GM18505 (cell line): ENCODE data around the gene ZBTB44.
"Not testable (repeated sequence)": the region's sequence is repeated elsewhere in the genome, so short reads cannot be mapped to it uniquely, and the experiment has no call there.

Experiments
- ATAC-seq: cut with Tn5 transposase; IDR thresholded peaks from one replicate; pipeline ENCODE4 v1.9.1; 2021; ENCODE audit not compliant: unreplicated experiment
- POLR2A ChIP-seq: IDR thresholded peaks from 4 replicates; pipeline ENCODE4 v1.6.1; 2011; ENCODE audit warnings: borderline replicate concordance; ENCODE audit not compliant: insufficient read depth, insufficient read length; ENCODE audit errors: extremely low read depth

Gene ZBTB44

DNA sequence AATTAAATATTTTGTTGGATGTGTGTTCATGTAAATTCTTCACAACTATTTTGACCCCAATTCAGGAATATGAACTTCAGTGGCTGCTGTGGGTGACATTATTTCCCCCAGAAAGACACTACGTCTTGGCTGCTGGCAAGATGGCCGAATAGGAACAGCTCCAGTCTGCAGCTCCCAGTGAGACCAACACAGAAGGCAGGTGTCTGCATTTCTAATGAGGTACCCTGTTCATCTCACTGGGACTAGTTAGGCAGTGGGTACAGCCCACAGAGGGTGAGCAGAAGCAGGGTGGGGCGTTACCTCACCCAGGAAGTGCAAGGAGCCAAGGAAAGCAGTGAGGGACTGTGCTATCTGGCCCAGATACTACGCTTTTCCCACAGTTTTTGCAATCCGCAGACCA, 65.3 kb downstream of the ZBTB44 start:
- TF ChIP-seq POLR2A, result no peak
- no peak for ATAC-seq

DNA sequence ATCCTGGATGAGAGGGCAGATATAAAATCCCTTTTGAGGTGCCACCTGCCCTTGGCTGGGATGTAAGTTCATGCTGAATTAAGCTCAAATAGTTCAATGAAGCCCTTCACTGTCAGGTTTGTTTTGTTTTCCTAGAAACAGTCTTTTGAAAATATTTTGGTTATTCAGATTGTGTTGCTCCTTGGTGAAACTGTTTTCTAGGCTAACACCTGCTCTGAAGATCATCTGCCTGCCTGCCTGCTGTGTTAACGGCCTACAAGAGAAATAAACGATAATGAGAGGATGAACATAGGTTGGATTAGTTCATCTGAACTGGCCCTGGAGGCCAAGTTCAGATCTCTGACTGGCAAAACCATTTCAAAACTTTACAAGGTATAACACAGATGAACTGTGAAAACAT, 67.4 kb downstream of the ZBTB44 start:
- TF ChIP-seq POLR2A, result no peak
- ATAC-seq, result no peak

DNA sequence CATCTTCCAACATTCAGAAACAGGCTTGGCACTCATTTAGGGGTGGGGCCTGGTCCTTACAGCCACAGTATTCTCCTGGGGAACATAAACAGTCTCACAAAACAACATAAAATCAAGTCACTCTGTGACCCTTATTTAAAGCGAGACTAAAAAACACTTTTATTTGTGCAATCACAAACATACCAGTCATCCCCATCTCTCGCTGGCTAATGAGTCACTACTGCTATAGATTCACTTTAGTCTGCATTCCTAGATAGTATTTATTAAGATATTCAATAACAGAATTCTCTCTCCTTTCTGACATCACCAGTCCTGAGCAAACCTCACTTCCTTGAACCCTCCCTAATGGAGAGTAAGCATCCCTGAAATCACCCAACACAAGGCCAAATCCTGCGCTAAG, 68.0 kb downstream of the ZBTB44 start:
- no peak for TF ChIP-seq POLR2A
- no peak for ATAC-seq

DNA sequence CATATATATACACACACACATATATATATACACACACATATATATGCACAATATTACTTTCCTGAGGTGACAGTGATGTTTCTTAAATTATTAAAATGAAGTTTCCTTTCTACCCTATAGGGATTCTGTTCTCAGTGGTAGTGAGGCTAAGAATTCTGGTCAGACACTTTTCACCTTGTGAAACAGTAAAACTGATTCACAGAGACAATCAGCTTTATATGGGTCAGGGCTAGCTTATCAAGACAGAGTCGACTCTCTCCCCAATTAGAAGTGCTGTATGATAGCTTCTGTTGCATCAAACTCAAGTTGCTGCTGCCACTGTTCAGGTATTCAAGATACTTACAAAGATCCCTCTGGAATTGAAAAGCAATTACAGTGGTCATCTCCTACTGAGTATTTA, 68.4 kb downstream of the ZBTB44 start:
- ATAC-seq, result no peak
- no peak for TF ChIP-seq POLR2A

DNA sequence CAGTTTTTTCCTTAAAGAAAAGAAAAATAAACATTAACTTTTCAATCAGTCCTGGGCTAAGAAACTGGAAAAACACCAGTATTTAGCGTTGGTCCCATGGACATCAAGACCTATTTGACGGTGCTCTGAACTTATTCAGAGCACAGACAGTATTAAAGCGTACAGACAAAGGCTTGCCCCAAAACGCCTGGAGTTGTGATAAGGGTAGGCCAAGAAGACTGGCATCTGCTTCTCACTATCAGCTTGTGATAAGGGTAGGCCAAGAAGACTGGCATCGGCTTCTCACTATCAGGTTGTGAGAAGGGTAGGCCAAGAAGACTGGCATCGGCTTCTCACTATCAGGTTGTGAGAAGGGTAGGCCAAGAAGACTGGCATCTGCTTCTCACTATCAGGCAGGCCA, 69.3 kb downstream of the ZBTB44 start:
- not testable (repeated sequence) for ATAC-seq

DNA sequence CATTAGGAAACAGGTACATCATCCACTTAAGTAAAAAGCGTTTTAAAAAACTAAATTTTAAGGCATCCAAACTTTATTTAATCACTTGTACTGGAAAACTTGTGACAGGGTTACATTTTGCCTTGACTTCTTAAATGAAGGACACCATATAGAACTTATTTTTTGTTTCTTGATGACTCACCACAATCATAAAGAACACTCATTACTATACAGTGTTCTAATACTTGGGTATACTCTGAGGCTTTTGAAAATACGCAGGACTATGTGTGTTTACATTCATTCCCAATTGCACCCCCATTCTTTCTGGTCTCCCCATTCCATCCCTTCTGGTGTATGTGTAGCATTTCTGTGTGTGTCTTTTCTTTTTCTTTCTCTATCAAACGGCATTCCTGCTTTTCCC, 69.9 kb downstream of the ZBTB44 start:
- ATAC-seq, result no peak
- no peak for TF ChIP-seq POLR2A

DNA sequence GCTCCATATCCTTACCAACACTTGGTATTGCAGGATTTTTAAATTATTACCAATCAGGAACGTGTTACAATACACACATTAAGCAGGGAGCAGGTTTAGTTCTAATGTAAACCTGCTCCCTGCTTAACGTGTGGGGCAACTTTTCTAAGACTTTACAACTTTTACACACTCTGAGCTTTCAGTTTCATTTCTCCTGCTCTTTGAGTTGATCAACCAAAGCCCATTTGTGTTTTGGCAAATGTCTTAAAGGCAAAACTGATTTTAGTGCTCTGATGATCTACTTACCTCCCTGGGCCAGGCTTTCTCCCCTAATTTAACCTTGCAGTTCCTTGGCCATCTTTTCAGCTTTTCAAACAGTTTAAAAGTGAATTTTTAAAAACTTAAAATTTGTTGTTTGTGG, 70.9 kb downstream of the ZBTB44 start:
- peak; percentile 85 for ATAC-seq
- no peak for TF ChIP-seq POLR2A

DNA sequence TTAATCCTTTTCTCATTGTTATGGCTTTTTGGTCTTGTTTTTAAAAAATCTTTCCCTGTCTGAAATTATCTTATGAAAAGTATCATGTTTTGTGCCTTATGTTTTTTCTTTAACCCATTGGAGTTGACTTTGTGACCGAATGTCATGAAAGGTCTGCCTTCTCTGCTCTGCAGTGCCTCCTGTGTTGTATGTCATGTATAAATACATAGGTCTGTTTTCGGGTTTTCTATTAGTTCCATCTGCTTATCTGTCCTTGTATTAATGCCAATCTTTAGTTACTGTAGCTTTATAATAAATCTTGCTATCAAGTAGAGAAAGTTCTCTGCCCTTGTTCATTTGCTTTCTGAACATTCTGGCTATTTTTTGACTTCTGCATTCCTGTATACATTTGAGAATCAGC, 73.0 kb downstream of the ZBTB44 start:
- ATAC-seq, result no peak
- TF ChIP-seq POLR2A, result no peak

DNA sequence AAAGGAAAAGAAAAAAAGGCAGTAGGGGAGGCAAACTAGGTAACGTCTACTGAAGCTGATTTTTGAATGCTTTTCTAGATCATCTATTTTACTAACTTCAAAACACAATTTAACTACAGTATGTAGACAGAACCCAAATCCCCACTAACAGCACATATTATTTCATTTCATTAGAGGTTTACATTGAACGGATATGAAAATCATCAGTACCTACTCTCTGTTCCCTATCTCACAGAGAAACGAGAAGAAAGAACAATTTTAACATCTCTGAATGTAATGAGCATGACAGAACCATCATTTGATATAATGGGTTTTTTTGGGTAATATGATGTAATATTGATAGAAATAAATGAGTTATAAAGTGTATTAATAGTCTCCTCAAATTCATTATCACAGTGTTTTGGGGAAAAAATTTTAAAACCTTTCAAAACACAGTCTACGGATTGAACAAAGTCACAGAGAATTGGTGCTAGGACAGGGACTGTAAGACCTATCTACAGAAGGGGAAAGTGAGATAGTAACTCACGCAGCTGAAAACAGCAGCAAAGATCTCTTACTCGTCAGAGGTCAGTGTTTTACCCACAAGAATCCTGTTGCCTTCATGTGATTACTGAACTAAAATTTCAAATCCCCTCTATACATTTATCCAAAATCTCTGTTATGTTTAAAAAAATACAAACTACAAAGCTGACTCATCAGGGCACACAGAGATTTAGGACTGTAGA, 77.3 kb downstream of the ZBTB44 start:
- no peak for ATAC-seq

DNA sequence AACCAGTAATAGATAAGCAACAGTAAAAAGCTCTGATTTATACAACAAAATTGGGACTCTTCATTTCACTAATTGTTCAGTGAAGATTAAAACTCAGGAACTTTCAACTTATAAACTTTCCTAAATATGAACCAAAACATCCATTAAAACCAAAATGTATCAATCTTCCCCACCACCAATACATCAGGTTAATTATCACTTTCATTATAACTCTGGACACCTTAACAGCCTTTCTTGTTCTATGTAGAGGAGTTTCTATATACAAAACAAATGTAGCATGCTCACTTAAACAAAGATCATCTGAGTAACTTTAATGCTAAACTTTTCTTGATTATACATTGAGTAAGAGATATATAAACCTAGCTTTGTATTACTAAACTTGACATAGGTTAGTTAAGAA, 80.4 kb downstream of the ZBTB44 start:
- ATAC-seq, result no peak
- TF ChIP-seq POLR2A, result no peak

More for the DNA sequence above, 77.3 kb downstream of the ZBTB44 start:
- TF ChIP-seq POLR2A, result no peak

DNA sequence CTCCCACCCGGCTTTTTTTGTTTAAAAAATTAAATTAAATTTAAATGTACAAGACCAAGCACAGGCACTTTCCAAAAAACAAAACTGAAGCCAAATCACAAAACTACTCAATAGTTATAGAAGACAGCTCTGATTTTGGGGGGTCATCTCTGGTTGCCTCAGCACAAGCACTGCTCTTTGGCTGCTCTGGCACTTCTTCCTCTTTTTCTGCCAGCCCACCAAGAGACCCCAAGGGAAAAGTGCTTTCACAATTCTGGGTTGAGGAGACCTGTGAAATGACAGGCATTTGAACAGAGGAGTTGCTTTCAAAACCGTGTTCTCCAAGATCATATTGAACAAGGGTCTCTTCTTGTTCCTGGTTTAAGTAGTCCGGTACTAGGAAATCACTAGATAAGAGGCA, 80.8 kb downstream of the ZBTB44 start:
- ATAC-seq, result not testable (repeated sequence)

DNA sequence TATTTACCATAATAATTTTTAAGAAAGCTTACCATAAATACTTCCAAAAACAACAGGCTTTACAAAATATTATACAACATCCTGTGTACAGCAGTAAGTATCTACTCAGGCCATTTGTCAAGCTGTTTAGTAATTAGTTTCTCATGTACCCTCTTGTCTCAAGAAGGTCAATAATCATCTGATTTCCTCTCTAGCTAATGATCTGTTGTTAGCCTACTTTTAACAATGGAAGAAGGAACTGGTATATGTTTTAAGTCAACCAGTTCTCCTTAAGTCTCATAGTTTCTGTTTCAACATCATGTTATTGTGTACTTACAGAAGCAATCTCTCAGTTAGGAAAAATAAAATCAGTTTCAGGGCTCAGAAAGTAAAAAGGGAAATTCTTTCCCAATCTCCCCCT, 81.2 kb downstream of the ZBTB44 start:
- not testable (repeated sequence) for ATAC-seq

DNA sequence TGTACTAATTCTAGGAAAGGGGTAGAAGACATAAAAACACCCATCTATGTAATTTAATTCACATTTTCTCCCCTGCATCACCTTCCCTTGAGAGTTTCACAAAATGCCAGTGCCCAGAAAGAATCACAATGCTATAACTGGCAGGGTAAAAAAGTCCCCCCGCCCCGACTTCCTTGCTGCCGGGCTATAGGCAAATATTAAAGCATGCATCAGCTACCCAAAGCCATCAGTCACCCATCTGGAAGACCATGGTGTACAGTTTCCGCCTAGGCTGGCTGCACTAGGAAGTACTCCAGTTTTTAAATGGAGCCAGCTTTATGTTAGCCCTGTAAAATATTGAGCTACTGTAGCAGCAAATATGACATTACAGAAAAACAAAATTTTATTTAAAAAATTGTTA, 87.3 kb downstream of the ZBTB44 start:
- TF ChIP-seq POLR2A, result no peak
- no peak for ATAC-seq

DNA sequence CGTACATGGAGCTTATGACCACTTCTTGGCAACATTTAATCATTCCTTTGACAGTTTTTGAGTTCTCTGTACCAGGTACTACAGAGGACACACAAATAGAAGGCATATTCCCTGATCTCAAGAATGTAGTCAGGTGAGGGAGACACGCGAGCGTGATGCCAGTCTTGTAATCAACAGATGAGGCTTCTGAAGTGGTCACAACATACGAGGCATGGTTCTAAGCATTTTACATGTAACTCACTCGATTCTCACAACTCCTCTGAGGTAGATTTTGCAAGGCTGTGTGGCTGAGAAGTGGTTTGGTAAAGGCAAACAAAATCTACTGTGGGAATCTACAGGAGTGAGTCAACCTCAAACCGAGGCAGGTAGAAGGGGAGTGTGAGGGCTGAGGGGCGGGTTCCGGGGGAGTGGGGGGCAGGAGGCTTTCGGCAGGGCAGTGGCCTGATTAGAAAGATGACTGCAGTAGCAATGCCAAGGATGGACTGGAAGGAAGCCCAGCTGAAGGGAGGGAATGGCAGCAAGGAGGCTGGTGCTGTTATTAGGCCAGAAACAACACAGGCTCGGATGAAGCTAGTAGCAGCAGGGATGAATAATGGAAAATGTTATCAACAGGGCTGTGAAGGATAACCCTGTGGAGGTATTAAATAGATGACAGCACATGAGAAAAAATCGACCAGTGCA, 91.3 kb downstream of the ZBTB44 start:
- no peak for ATAC-seq
- no peak for TF ChIP-seq POLR2A
